HFFc6 (cell line): ENCODE data around the gene ZNF710. TPM values are rescaled to one million over a fixed set of nuclear protein-coding genes. Genes with fewer than 3 reads are reported as not detected.

Source experiments
- DNase-seq: peaks from one replicate; pipeline ENCODE4 v3.0.0-alpha.2; 2018
- H3K27ac Mint-ChIP-seq: 2 replicates; pipeline ENCODE4 v1.8.0; 2020; ENCODE audit warnings: mild to moderate bottlenecking, mixed read lengths
- H3K27me3 Mint-ChIP-seq: 2 replicates; pipeline ENCODE4 v1.8.0; 2021; ENCODE audit warnings: mild to moderate bottlenecking, moderate library complexity, mixed read lengths; ENCODE audit not compliant: insufficient read depth
- H3K36me3 Mint-ChIP-seq: 2 replicates; pipeline ENCODE4 v1.8.0; 2021; ENCODE audit warnings: low read depth, mixed read lengths
- H3K4me1 Mint-ChIP-seq: 2 replicates; pipeline ENCODE4 v1.8.0; 2020; ENCODE audit warnings: low read depth, mixed read lengths
- H3K4me3 Mint-ChIP-seq: 2 replicates; pipeline ENCODE4 v1.8.0; 2020; ENCODE audit warnings: mild to moderate bottlenecking, moderate library complexity, mixed read lengths
- H3K9me3 Mint-ChIP-seq: 2 replicates; pipeline ENCODE4 v1.8.0; 2020; ENCODE audit warnings: mild to moderate bottlenecking, mixed read lengths
- CTCF ChIP-seq: fragments of 200-600 bp; sonication (generic); IDR thresholded peaks from 2 replicates; pipeline ENCODE4 v1.5.0; 2021; ENCODE audit warnings: antibody characterized with exemption, mild to moderate bottlenecking
- total RNA-seq, 6 experiments: library from RNA; stranded (reverse); fragmentation: NEBNext Ultra II Directional; extraction: Animal tissue kit (Norgen Biotek cat#: 25700); gene quantifications; 2 replicates in 1 of 6; 3 replicates in 5 of 6; pipeline ENCODE4 v1.2.3, GENCODE V29; 2021

Gene ZNF710
- total RNA-seq, 6 experiments from 2014 or later, result 17.6 to 23.3 (median 20.3) TPM

GRCh38 chr15:90044916-90045371, 43.8 kb downstream of the ZNF710 start:
- Mint-ChIP-seq H3K4me3 (no peak overlapping the region), H3K27ac (no peak overlapping the region), H3K9me3 (no peaks in the 10 kb centered on the region), H3K4me1 (peaks cover 21% of the 10 kb centered on the region), H3K27me3 (no peaks in the 10 kb centered on the region; the same call in 1 of the 2 replicates), H3K36me3 (no peaks in the 10 kb centered on the region)
- no peak for DNase-seq
- TF ChIP-seq CTCF, result no peak

- H3K27me3 Mint-ChIP-seq, result no peaks in the 10 kb centered on the region; the same call in 1 of the 2 replicates
- no peaks in the 10 kb centered on the region for H3K9me3 Mint-ChIP-seq
- no peak overlapping the region for H3K4me3 Mint-ChIP-seq
- no peaks in the 10 kb centered on the region for H3K36me3 Mint-ChIP-seq
- H3K27ac Mint-ChIP-seq, result no peak overlapping the region
- no peak for DNase-seq
- no peak for TF ChIP-seq CTCF
- H3K4me1 Mint-ChIP-seq, result peaks cover 8% of the 10 kb centered on the region; the same call in 1 of the 2 replicates
Observed at GRCh38 chr15:90046289-90046688, 45.2 kb downstream of the ZNF710 start.

GRCh38 chr15:90046911-90047392, 45.8 kb downstream of the ZNF710 start:
- Mint-ChIP-seq H3K9me3 (no peaks in the 10 kb centered on the region), H3K4me1 (peaks cover 11% of the 10 kb centered on the region), H3K4me3 (no peak overlapping the region), H3K36me3 (no peaks in the 10 kb centered on the region), H3K27me3 (no peaks in the 10 kb centered on the region; the same call in 1 of the 2 replicates), H3K27ac (no peak overlapping the region)
- DNase-seq, result no peak
- no peak for TF ChIP-seq CTCF

- no peaks in the 10 kb centered on the region for H3K9me3 Mint-ChIP-seq
- no peak for TF ChIP-seq CTCF
- H3K4me3 Mint-ChIP-seq, result no peak overlapping the region
- peaks cover 17% of the 10 kb centered on the region for H3K4me1 Mint-ChIP-seq
- no peaks in the 10 kb centered on the region for H3K36me3 Mint-ChIP-seq
- no peaks in the 10 kb centered on the region; the same call in 1 of the 2 replicates for H3K27me3 Mint-ChIP-seq
- H3K27ac Mint-ChIP-seq, result no peak overlapping the region
- DNase-seq, result no peak
Observed at GRCh38 chr15:90047956-90048575, 46.9 kb downstream of the ZNF710 start.

GRCh38 chr15:90049030-90049429, 47.9 kb downstream of the ZNF710 start:
- H3K27me3 Mint-ChIP-seq, result no peaks in the 10 kb centered on the region; the same call in 1 of the 2 replicates
- H3K27ac Mint-ChIP-seq, result no peak overlapping the region
- no peaks in the 10 kb centered on the region for H3K36me3 Mint-ChIP-seq
- H3K4me1 Mint-ChIP-seq, result peaks cover 17% of the 10 kb centered on the region
- no peak overlapping the region for H3K4me3 Mint-ChIP-seq
- no peak for TF ChIP-seq CTCF
- no peaks in the 10 kb centered on the region for H3K9me3 Mint-ChIP-seq
- no peak for DNase-seq
